Measurements from ENCODE around the gene UTRN.

UTRN gene

DNA sequence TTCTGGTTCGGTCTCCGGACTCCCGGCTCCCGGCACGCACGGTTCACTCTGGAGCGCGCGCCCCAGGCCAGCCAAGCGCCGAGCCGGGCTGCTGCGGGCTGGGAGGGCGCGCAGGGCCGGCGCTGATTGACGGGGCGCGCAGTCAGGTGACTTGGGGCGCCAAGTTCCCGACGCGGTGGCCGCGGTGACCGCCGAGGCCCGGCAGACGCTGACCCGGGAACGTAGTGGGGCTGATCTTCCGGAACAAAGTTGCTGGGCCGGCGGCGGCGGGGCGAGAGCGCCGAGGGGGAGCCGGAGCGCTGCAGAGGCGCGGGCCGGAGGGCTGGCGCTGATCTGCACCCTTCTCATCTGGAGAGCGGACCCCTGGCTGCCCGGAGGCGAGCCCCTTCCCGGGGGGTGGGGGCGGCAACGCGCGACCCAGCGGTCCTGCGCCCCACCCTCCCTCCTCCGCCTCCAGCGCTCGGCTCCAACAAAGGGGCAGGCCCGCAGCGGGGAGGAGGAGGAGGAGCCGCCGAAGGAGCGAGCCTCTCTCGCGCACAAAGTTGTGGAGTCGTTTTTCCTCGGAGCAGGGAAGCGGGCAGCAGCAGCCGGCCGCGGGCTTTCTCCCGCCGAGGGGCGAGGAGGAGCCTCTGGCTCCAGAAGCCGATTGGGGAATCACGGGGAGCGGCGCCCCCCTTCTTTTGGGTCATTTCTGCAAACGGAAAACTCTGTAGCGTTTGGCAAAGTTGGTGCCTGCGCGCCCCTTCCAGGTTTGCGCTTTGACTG lies at the start of gene UTRN:
Gene UTRN (plus strand): TSS at position 553 of the 765 bp plus-strand sequence. CDS start 6,494 bp downstream, outside the sequence.
- FAIRE-seq (no peak), DNase-seq (ENCODE audit: extremely low spot score, insufficient read length, low read depth) (no peak)

DNA sequence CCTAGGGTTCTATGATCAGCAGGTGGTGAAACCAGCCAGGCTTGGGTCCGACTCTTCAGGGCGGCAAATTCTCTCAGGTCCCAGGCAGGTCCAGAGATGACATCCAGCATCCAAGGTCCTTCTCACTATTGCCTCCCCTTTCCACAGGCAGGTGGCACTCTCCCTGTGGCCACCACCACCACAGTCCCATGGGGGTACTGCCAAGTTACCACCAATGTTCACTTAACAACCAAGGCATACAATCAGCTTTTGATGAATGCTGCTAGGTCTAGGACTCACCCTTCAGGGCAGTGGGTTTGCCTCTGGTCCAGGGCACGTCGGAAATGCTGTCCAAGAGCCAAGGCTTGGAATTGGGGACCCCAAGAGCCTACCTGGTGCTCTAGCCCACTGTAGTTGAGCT lies 40.4 kb upstream of the UTRN start:
- no peak for DNase-seq (ENCODE audit: extremely low spot score, insufficient read length, low read depth)

DNA sequence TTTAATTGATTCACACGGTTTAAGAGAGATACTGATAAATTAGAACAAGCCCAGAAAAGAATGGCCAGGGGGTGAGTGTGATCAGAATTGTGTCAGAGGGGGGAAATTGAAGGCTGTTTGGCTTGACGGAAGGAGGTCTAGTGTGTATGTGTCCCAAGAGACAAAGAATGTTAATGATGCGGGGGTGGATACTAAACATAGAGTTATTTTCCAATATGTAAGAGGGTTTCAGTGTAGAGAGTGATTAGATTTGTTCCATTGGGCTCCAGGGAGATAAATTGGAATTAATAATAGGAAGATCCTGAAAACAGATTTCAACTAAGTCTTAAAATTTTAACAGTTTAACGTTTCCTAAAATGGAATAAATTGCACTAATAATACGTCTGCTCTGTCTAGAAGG lies 38.1 kb upstream of the UTRN start:
- DNase-seq (ENCODE audit: extremely low spot score, insufficient read length, low read depth) (no peak), FAIRE-seq (no peak)

More for the DNA sequence above, 40.4 kb upstream of the UTRN start:
- no peak for FAIRE-seq

DNA sequence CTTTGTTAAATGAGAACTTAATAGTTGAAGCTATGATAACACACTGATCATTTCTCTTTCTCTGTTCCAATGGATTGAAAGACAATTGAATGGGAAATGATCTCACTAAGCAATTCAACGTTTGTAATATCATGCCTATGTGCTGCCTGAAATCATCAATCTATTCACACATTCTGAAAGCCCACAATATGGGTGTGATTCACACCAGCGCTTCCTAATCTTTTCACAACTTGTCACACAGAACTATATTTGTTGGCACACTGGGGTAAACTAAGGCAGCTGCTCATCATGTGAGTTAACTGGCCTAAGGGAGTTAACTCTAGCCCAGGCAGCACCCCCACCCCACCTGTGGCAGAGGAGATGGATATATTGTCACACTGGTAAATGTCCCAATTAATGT lies 37.1 kb upstream of the UTRN start:
- DNase-seq (ENCODE audit: extremely low spot score, insufficient read length, low read depth) (no peak), FAIRE-seq (no peak)

DNA sequence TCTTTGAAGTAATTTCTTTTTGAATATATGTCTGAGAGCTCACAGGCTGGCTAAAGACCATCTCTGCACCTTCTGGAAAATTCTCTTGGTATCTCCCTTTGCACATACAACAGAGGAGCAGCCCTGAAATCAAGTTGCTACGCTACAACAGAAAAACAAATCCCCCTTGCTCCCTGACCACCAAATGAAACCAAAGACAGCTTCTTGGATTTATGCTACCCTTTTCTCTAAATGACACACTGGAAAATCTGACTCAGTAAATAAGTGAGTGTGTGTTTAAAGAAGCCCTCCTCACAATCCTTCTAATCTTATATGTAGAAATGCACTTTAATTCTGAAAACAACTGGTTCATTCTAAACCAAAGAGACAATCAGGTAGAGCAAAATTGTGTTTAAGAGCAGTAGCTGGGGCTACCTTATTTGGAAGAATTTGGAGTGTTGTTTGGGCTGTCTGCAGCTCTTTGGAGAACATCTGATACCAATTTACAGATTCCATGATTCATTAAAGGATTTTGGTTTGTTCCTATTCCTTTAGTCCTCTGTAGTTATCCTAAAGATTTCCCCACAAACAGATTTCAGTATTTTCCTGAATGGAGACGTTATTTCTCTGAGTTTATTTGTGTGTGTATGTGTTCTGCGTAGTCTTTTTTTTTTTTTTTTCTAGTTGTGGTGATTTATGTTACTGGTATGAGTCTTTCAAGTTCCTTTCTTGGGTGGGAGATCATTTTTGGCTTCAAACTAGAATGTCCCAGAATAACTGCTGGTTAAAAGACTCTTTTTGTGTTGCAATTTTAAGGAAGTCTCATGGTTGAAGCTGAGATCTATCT lies 36.4 kb upstream of the UTRN start:
- DNase-seq (ENCODE audit: extremely low spot score, insufficient read length, low read depth) (no peak), FAIRE-seq (no peak)

DNA sequence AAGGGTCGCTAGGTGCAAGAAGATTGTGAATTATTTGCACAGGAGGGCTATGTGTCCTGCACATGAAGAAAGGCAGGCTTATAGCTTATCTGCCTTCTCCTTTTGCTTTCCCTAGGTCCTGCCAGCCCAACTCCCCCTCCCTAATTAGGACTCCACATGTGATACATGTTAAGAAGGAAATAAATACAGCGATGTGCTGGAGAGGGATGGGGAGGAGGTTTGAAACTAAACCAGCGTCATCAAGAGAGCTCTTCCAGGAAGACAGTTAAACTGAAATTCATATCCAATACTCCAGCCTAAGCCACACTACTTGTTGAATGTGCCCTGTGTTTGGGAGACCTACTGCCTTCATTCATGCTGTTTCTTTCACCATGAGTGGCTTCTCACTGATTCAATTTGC lies 34.9 kb upstream of the UTRN start:
- DNase-seq (ENCODE audit: extremely low spot score, insufficient read length, low read depth) (no peak), FAIRE-seq (no peak)

DNA sequence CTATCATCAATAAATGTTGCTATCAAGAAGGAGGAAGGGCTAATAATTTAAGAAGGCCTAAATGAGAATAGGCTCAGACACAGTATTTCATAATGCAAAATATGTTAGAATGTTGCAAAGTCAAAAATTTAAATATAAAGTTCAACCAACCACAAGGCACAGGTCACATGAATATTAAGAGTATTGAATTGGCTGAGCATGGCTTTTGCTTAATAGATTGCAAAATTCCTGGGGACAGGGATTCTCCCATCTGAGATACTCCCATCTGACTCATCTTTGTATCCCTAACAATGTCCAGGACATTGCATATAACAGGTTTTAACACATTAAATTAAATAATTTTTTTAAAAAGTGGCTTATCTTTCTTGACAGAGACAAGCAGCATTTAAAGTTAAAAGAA lies 32.9 kb upstream of the UTRN start:
- no peak for DNase-seq (ENCODE audit: extremely low spot score, insufficient read length, low read depth)
- no peak for FAIRE-seq

DNA sequence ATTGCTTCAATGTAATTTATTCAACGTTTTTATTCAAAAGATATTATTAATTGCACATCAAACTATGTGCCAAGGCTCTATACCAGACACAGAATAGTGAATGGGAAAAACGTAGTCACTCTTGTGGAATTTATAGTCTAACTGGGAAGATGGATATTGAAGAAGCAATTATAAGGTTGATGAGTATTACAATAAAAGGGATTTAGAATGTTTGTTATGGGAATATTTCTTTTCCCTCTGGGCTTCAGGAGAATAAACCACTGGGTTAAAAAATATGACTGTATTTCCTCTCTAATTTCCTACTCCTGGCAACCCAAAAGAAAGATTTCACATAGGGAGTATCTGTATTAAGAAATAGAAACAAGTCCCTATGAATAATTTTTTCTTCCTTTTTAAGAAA lies 25.1 kb upstream of the UTRN start:
- FAIRE-seq = no peak
- no peak for DNase-seq (ENCODE audit: extremely low spot score, insufficient read length, low read depth)

DNA sequence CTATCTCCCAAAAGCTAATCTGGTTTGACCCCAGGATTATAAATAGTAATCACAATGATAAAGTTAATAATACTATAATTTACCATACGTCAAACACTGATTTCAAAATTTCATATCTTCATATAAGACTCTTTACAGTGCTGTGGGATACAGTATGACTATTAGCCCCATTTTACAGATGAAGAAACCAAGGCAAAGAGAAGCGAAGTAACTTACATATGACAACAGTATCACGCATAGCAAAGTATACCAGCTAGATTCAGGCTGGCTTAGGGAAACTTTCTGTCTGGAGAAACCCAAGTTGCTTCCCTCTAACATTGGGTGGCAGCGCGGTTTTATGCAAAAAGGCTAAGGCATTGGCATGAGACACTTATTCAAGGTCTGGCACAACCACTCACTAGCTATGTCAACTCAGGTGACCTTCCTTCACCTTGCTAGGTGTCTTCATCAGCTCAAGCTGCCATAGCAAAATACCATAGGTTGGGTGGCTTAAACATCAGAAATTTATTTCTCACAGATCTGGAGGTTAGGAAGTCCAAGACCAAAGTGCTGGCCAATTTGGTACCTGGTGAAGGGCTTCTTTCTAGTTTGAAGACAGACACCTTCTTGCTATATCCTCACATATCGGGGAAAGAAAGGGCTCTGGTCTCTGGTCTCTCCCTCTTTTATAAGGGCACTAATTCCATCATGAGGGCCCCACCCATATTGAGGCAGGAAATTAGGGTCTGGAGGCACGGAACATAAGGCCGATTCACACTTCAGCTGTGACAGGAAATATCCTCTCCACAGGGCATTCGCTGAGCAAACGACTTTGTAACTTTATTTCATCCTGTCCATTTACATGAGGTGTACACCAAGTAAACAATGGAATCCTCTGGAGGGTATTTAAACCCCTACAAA lies 22.4 kb upstream of the UTRN start:
- FAIRE-seq (peak; percentile 18), DNase-seq (ENCODE audit: extremely low spot score, insufficient read length, low read depth) (no peak)

DNA sequence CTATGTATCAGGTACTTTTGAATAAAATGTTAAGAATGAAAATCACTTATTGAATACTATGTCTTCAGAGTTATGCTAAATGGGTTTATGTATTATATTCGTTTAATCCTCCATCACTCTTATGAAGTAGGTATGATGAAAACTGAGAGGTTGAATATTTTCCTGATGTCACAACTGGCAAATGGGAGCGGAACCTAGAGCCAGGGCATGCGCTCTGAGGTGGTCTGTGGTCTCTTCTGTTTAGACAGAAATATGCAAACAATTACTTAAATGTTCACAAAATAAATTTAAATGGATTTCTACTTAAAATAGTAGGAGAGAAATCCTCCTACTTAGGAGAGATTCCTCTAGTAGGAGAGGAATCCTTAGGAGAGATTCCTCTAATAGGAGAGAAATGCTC lies 21.3 kb upstream of the UTRN start:
- FAIRE-seq = no peak
- DNase-seq (ENCODE audit: extremely low spot score, insufficient read length, low read depth) = no peak

DNA sequence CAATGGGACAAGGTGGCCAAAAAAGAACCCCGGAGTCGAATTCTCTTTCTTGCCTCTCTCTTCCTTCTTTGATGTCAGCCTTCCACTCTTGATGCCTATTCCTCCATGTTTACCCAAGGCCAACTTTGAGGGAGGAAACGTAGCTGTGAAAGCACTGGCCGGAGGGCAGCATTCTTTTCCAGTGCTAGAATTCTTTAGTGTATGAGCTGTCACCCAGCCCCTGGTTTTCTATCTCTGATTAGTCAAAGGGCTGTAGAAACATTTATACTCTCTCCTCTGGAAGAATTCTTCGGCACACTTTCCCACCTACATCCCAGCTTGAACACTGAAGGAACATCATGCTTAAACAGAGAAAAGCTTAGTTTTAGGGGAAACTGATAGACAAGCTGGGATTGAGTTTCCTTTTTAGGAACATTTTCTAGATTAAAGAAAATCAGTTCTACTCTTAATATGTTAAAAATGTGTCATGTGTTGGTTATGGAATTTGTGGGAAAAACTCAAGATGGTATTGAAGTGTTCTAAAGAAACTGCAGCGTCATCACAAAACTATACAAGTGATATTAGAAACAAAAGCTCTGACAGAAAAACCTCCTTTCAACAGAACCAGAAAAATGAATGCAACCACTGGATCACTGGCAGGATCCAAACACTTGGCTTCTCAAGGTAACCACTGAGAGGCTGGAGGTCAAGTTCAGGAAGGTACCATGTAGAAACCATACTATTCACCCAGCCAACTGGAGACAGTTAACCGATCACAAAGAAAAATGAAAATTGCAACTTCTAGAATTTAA lies 20.7 kb upstream of the UTRN start:
- no peak for FAIRE-seq
- DNase-seq (ENCODE audit: extremely low spot score, insufficient read length, low read depth) = no peak

DNA sequence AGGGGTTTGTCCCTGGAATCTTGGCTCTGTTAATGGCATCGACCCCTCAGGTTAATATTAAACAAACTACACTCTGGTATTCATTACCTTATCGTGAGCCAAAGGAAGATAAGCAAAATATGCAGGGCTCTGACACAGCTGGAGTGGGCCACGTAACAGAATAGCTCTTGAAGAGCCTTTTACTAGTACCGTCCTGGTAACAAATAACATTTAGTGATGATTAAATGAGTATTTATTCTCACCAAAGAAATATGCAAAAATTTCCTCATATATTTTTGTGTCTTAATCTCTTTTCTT lies 20.1 kb upstream of the UTRN start:
- DNase-seq (ENCODE audit: extremely low spot score, insufficient read length, low read depth) (no peak), FAIRE-seq (peak; percentile 18)

DNA sequence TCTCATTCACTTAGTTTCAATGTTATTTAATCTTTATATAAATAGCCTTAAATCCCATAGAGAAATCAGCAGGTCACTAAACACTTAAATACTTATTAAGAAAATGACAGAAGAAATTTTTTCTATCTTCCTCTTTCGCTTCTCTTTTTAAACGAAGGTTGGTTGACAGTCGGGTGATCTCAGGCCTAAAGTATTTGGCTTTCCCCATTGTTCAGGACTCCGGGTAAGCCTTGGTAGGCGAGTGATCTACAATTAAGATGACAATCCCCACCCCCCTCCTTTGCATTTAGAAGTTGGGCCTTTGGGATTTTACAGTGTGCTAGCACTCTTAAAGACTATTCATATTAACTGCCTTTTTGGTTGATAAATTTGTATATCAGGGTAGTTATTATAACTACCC lies 19.7 kb upstream of the UTRN start:
- FAIRE-seq (peak; percentile 88), DNase-seq (ENCODE audit: extremely low spot score, insufficient read length, low read depth) (no peak)

DNA sequence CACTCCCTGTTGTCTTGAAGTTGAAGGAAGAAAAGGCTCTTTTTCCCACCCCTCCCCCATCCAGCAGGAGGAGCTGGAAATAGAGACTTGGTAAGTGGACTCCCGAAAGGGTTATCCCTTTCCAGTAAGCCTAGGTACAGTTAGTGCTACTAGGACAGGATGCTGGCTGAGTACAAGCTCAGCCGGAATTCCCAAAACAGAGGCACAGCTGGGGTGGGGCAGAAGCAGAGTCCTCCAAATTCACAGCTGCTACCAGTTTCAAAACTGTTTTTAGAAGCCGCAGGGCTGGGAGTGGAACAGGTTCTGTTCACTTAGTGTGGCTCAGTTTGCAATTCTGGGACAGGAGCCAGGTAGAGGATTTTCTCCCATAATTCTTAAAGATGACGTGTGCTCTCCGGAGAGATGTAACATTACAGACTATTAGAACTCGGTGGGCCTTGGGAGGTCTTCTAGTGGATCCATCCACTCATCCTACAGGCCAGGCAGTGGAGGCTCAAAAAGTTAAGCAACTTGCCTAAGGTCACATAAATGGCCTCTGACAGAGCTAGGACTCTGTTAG lies 19.0 kb upstream of the UTRN start:
- DNase-seq (ENCODE audit: extremely low spot score, insufficient read length, low read depth) (no peak), FAIRE-seq (no peak)

DNA sequence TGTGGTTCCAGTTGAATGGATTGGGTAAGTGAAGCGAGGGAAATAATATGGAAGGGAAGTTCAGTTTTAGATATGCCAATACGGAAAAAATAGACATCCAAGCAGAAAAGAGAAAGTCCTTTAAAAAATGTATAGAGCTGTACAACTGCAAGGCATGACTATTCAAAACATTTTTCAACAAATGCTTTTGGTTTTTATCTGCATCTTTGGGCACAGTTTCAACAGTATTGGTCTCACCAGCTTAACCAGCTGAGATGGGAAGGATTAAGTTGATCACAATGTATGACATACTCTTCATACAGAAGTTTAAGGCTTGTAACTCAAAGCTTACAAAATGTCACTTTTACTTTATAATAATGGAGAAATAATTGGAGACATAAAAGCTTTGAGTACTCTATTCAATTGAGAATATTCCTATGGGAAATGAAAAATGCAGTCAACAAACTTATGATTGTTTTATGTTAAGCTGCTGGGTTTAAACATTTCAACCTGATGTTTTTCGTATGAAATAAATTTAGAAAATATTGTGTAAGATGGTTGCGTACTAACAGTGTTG lies 16.3 kb upstream of the UTRN start:
- DNase-seq (ENCODE audit: extremely low spot score, insufficient read length, low read depth) = no peak
- no peak for FAIRE-seq

DNA sequence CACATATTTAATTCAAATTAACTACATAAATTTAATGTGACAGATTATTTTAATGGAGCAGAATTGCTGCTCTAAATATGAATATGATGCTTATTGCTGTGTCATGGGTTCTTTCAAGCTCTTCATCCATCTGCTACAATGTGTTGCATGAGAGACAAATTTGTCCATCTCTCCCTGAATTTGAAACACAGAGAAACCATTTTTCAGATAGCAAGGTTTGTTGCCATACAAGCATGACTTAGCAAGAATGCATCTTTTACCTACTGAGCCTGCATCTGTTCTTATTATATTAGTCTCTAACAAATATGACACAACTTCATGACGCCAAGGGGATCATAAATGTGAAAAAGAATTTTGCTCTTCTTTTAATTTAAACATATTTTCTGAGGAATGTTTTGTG lies 8.0 kb upstream of the UTRN start:
- DNase-seq (ENCODE audit: extremely low spot score, insufficient read length, low read depth) (no peak), FAIRE-seq (no peak)

DNA sequence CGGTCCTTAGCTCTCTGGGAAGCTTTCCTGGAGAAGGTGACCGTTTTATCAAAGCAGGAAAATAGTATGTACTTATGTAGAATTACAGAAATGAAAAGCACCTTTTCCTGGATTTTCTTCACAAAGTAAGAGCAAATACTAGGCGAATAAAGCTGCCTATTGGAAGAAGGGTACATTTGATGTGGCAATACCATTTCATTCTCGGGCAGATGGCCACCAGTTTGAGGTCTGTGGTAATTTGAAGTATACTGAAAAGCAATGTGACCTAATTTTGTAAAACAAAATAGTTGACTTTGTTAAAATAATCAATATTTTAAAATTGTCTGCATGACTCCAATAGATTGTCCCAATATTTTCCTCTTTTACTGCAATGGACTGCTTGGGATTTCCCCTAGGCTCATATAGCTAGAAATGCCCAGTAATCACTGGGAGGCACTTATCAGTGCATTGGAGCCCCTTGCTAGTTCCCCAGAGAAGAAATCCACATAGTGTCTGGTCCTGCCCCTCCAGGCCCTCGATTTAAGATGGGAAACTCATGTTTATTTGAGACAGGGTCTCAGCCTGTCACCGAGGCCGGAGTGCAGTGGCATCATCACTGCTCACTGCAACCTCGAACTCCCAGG lies 7.4 kb upstream of the UTRN start:
- DNase-seq (ENCODE audit: extremely low spot score, insufficient read length, low read depth) (no peak), FAIRE-seq (no peak)

DNA sequence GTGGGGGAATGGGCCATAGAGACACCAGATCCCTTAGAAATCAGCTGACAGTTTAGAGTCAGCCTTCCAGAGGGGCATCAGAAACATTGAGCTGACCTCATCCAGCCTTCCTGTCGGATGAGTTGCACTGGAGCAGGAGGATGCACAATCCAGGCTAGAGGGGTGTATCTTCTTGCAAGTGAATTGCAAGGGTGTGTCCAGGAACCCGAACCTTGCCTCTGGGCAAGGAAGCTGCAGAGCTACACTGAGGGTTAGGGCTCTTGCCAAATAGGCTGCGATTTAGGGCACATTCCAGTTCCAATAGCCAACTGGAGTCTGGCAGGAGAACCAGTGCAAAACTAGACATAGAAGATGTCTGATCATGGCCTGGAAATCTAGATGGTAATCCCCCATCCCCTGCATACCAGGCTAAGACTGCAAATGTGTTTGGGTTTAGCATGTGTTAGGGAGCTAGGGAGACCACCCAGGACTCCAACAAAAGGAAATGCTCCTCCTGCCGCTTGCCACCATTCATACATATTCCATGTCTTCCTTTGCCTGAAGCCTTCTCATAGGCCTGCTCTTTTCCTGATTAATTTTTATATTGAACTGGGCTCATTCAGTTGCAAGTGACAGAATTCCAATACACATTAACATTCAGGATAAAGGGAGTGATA lies 6.3 kb upstream of the UTRN start:
- DNase-seq (ENCODE audit: extremely low spot score, insufficient read length, low read depth) = no peak
- no peak for FAIRE-seq

Data from GM18507 (cell line).